SK-N-SH (cell line): ENCODE measurements around the gene MORC1. TPM values are rescaled to one million over a fixed set of nuclear protein-coding genes. Genes with fewer than 3 reads are reported as not detected.

Experiments
- CTCF ChIA-PET: fragments of 300-600, 350-600 bp; formaldehyde crosslinking; extraction: SDS; loops from one replicate; lab custom pipeline; 2021; lab: Yijun Ruan, JAX
- POLR2A ChIA-PET: fragments of 350-600 bp; sonication (Branson Sonifier 250); formaldehyde crosslinking; extraction: SDS; loops from one replicate; lab custom pipeline; 2020; ENCODE audit warnings: antibody characterized with exemption, inconsistent platforms; lab: Yijun Ruan, JAX
- DNase-seq: peaks from one replicate; pipeline ENCODE4 v3.0.0; 2012
- H2AFZ ChIP-seq: fragments of 200-600 bp; sonication (generic); 2 replicates; pipeline ENCODE4 v1.8.1; 2016; ENCODE audit warnings: antibody characterized with exemption, mild to moderate bottlenecking, low read depth
- H3F3A ChIP-seq: fragments of 200-600 bp; sonication (generic); replicated peaks from 2 replicates; pipeline ENCODE3; 2016; ENCODE audit warnings: antibody characterized with exemption, mild to moderate bottlenecking; ENCODE audit not compliant: insufficient read depth
- H3K27ac ChIP-seq, 2 experiments: fragments of 200-500 bp in 1 of 2; fragments of 200-600 bp in 1 of 2; sonication (Bioruptor generic) in 1 of 2; sonication (generic), shearing (Covaris generic) in 1 of 2; 2 replicates each; pipeline versions ENCODE4 v1.5.1 to v1.6.1; 2014 to 2016; ENCODE audit warnings: low read depth in 2 of 2, inconsistent platforms in 1 of 2, low read length in 1 of 2, mild to moderate bottlenecking in 1 of 2, mixed read lengths in 1 of 2
- H3K27me3 ChIP-seq: fragments of 200-600 bp; sonication (generic), shearing (Covaris generic); 2 replicates; pipeline ENCODE4 v1.6.1; 2016; ENCODE audit warnings: mixed run types; ENCODE audit not compliant: insufficient read depth
- H3K36me3 ChIP-seq, 2 experiments: fragments of 200-500 bp in 1 of 2; fragments of 200-600 bp in 1 of 2; sonication (Bioruptor generic) in 1 of 2; sonication (generic) in 1 of 2; replicated peaks in 1 of 2; 2 replicates each; pipeline versions ENCODE3 to v1.5.1; 2014 to 2016; ENCODE audit warnings: low read length in 1 of 2, mild to moderate bottlenecking in 1 of 2; ENCODE audit not compliant: insufficient read depth in 2 of 2, control insufficient read depth in 1 of 2
- H3K4me1 ChIP-seq, 2 experiments: fragments of 200-500 bp in 1 of 2; fragments of 200-600 bp in 1 of 2; sonication (Bioruptor generic) in 1 of 2; sonication (generic), shearing (Covaris generic) in 1 of 2; 2 replicates each; pipeline versions ENCODE4 v1.5.1 to v1.6.1; 2014 to 2016; ENCODE audit warnings: low read depth in 1 of 2, low read length in 1 of 2, mixed run types in 1 of 2; ENCODE audit not compliant: insufficient read depth in 2 of 2, control insufficient read depth in 1 of 2
- H3K4me2 ChIP-seq: fragments of 200-600 bp; sonication (generic), shearing (Covaris generic); 2 replicates; pipeline ENCODE4 v1.6.1; 2017; ENCODE audit warnings: mixed run types
- H3K4me3 ChIP-seq, 2 experiments: fragments of 200-500 bp in 1 of 2; fragments of 200-600 bp in 1 of 2; sonication (Bioruptor generic) in 1 of 2; sonication (generic), shearing (Covaris generic) in 1 of 2; 2 replicates each; pipeline versions ENCODE4 v1.5.1 to v1.8.1; 2014 to 2016; ENCODE audit warnings: low read depth in 2 of 2, inconsistent platforms in 1 of 2, low read length in 1 of 2, mild to moderate bottlenecking in 1 of 2, mixed read lengths in 1 of 2, moderate library complexity in 1 of 2
- H3K79me2 ChIP-seq: fragments of 200-600 bp; sonication (generic); 2 replicates; pipeline ENCODE4 v1.8.1; 2017; ENCODE audit warnings: mild to moderate bottlenecking; ENCODE audit not compliant: insufficient read depth
- H3K9ac ChIP-seq: fragments of 200-600 bp; sonication (generic); 2 replicates; pipeline ENCODE4 v1.6.1; 2017; ENCODE audit warnings: mixed run types
- H3K9me2 ChIP-seq: fragments of 200-600 bp; sonication (generic); 2 replicates; pipeline ENCODE4 v1.6.1; 2017; ENCODE audit warnings: mixed run types
- H3K9me3 ChIP-seq: fragments of 200-600 bp; sonication (generic); 2 replicates; pipeline ENCODE4 v1.6.1; 2017; ENCODE audit warnings: mixed run types, mild to moderate bottlenecking, moderate library complexity
- H4K20me1 ChIP-seq: fragments of 200-600 bp; sonication (generic); 2 replicates; pipeline ENCODE4 v1.6.1; 2017; ENCODE audit warnings: mild to moderate bottlenecking, mixed run types; ENCODE audit not compliant: insufficient read depth
- CTCF ChIP-seq: fragments of 200-600 bp; sonication (generic); IDR thresholded peaks from 2 replicates; pipeline ENCODE4 v1.6.1; 2017; ENCODE audit warnings: antibody characterized with exemption, mild to moderate bottlenecking, moderate library complexity
- ELF1 ChIP-seq: IDR thresholded peaks from 2 replicates; pipeline ENCODE4 v1.4.0; 2012
- EZH2phosphoT487 ChIP-seq: fragments of 200-600 bp; sonication (generic); IDR thresholded peaks from 2 replicates; pipeline ENCODE4 v1.6.1; 2017; ENCODE audit warnings: low read depth, mixed run types, mild to moderate bottlenecking, antibody characterized with exemption, moderate library complexity, borderline replicate concordance
- GATA2 ChIP-seq: sonication (generic); formaldehyde crosslinking; IDR thresholded peaks from 2 replicates; pipeline ENCODE4 v1.5.0; 2020; ENCODE audit warnings: mild to moderate bottlenecking, missing genetic modification reagents
- MAX ChIP-seq: IDR thresholded peaks from 2 replicates; pipeline ENCODE4 v1.4.0; 2012; ENCODE audit warnings: low read depth
- MXI1 ChIP-seq: IDR thresholded peaks from 2 replicates; pipeline ENCODE4 v1.6.1; 2012; ENCODE audit warnings: mild to moderate bottlenecking, low read depth, low read length, improper control_type of control experiment
- NFIC ChIP-seq: IDR thresholded peaks from 2 replicates; pipeline ENCODE4 v1.4.0; 2012; ENCODE audit warnings: borderline replicate concordance
- NRF1 ChIP-seq: IDR thresholded peaks from 2 replicates; pipeline ENCODE4 v1.6.1; 2012; ENCODE audit warnings: low read depth, mild to moderate bottlenecking, low read length
- PBX3 ChIP-seq: IDR thresholded peaks from 2 replicates; pipeline ENCODE4; 2012
- POLR2AphosphoS5 ChIP-seq: IDR thresholded peaks from 2 replicates; pipeline ENCODE4 v1.6.1; 2012; ENCODE audit warnings: low read depth, low read length
- RAD21 ChIP-seq: IDR thresholded peaks from 2 replicates; pipeline ENCODE4 v1.6.1; 2012; ENCODE audit warnings: mild to moderate bottlenecking, low read length
- REST ChIP-seq: IDR thresholded peaks from 2 replicates; pipeline ENCODE4 v1.6.1; 2012; ENCODE audit warnings: mild to moderate bottlenecking, low read depth, low read length, moderate library complexity
- RFX5 ChIP-seq: IDR thresholded peaks from 2 replicates; pipeline ENCODE4 v1.6.1; 2012; ENCODE audit warnings: mild to moderate bottlenecking, improper control_type of control experiment, low read length
- SMC3 ChIP-seq: IDR thresholded peaks from 2 replicates; pipeline ENCODE4 v1.6.1; 2012; ENCODE audit warnings: low read depth, low read length, improper control_type of control experiment
- TEAD4 ChIP-seq: IDR thresholded peaks from 2 replicates; pipeline ENCODE4 v1.4.0; 2012; ENCODE audit warnings: mild to moderate bottlenecking, borderline replicate concordance; ENCODE audit not compliant: insufficient read depth
- USF1 ChIP-seq: IDR thresholded peaks from 2 replicates; pipeline ENCODE4 v1.4.0; 2012; ENCODE audit warnings: low read depth, borderline replicate concordance
- YY1 ChIP-seq: IDR thresholded peaks from 2 replicates; pipeline ENCODE4 v1.4.0; 2012; ENCODE audit warnings: low read depth, mild to moderate bottlenecking
- ZBTB33 ChIP-seq: IDR thresholded peaks from 2 replicates; pipeline ENCODE4 v1.4.0; 2012; ENCODE audit warnings: low read depth, borderline replicate concordance
- WGBS: methylation state at CpG from one replicate; pipeline ENCODE4 v1.1.6; 2017; ENCODE audit warnings: low lambda C conversion rate; 5-methylcytosine and 5-hydroxymethylcytosine counted together
- polyA plus RNA-seq, 3 experiments: library from polyadenylated mRNA; depleted of rRNA; stranded (reverse); fragments of >200 nt; gene quantifications; 2 replicates each; pipeline ENCODE4 v1.2.3, GENCODE V29; 2012

MORC1 gene
- polyA plus RNA-seq, 1 of the 3 experiments (the other 2 are of a cell fraction) = not detected

- no peaks in the 10 kb centered on the region for H3K27me3 ChIP-seq
- H3K36me3 ChIP-seq = no peaks in the 10 kb centered on the region
- no peaks in the 10 kb centered on the region for H3K79me2 ChIP-seq
- no peaks in the 10 kb centered on the region for H3F3A ChIP-seq
- no peak overlapping the region for H3K9ac ChIP-seq
- TF ChIP-seq ZBTB33 = no peak
- TF ChIP-seq SMC3 = no peak
- no peak for TF ChIP-seq POLR2AphosphoS5
- TF ChIP-seq TEAD4 = no peak
- H3K9me2 ChIP-seq = no peaks in the 10 kb centered on the region
- ChIA-PET POLR2A (no interaction called here), CTCF (interaction anchor here (3.9 kb wide), 1 partner anchor 10 kb away, joined by 35 read pairs; no protein-coding TSS in a partner anchor)
- no peaks in the 10 kb centered on the region for H4K20me1 ChIP-seq
- WGBS = 28% methylated on average over 3 of the region's 3 CpGs
- H3K4me3 ChIP-seq = no peak overlapping the region
- no peak overlapping the region for H2AFZ ChIP-seq
- H3K27ac ChIP-seq = no peak overlapping the region
- DNase-seq = no peak
- H3K4me1 ChIP-seq = no peaks in the 10 kb centered on the region
- no peak overlapping the region for H3K4me2 ChIP-seq
- no peaks in the 10 kb centered on the region; the same call in 1 of the 2 replicates for H3K9me3 ChIP-seq
These were observed 84.8 kb downstream of the MORC1 start for GRCh38 chr3:109033000-109033660.

- Histone ChIP-seq H3K4me3 (no peak overlapping the region), H3K27me3 (no peaks in the 10 kb centered on the region), H3K27ac (no peak overlapping the region), H3K4me2 (no peak overlapping the region), H3F3A (no peaks in the 10 kb centered on the region), H4K20me1 (no peaks in the 10 kb centered on the region), H3K36me3 (no peaks in the 10 kb centered on the region), H3K9ac (no peak overlapping the region), H3K79me2 (no peaks in the 10 kb centered on the region), H3K9me3 (no peaks in the 10 kb centered on the region), H3K9me2 (no peaks in the 10 kb centered on the region), H2AFZ (no peak overlapping the region), H3K4me1 (no peaks in the 10 kb centered on the region)
- WGBS = 54% methylated on average over 7 of the region's 7 CpGs
- ChIA-PET CTCF (no interaction called here), POLR2A (no interaction called here)
- no peak for DNase-seq
- TF ChIP-seq RAD21 (no peak), USF1 (no peak), TEAD4 (no peak), MXI1 (no peak), REST (no peak), EZH2phosphoT487 (no peak), YY1 (no peak), ELF1 (no peak), NRF1 (no peak), SMC3 (no peak), CTCF (no peak), MAX (no peak), PBX3 (no peak), RFX5 (no peak), GATA2 (CRISPR knock-in tag) (no peak), NFIC (no peak)
These were observed 89.2 kb downstream of the MORC1 start for GRCh38 chr3:109028753-109029152.
